Gastrocnemius medialis (tissue), 4 donors: ENCODE data around the gene GDI1. TPM values are rescaled to one million over a fixed set of nuclear protein-coding genes. Genes with fewer than 3 reads are reported as not detected.

ENCODE experiments used
- ATAC-seq, 2 donors: fragments of 150-250 bp; one replicate each; pipeline ENCODE4 v1.9.1; 2016
- DNase-seq, 2 donors: peaks; one replicate each; pipeline ENCODE4 v3.0.0-alpha.2; 2019
- H3K27ac ChIP-seq, 4 donors: fragments of 200-600 bp; sonication (generic); 1 replicate in 1 of 4; 2 replicates in 3 of 4; pipeline ENCODE4 v1.5.1; 2016 to 2018; ENCODE audit warnings: mild to moderate bottlenecking in 2 of 4, moderate library complexity in 1 of 4
- H3K27me3 ChIP-seq, 3 donors: fragments of 200-600 bp; sonication (generic) in 2 of 3; 1 replicate in 1 of 3; 2 replicates in 2 of 3; pipeline versions ENCODE4 v1.5.1 to v1.6.0; 2016 to 2019; ENCODE audit warnings: mild to moderate bottlenecking in 1 of 3, moderate library complexity in 1 of 3
- H3K36me3 ChIP-seq, 2 donors: fragments of 200-600 bp; sonication (generic) in 1 of 2; one replicate each; pipeline ENCODE4 v1.5.1; 2017 to 2018
- H3K4me1 ChIP-seq, 2 donors: fragments of 200-600 bp; sonication (generic) in 1 of 2; one replicate each; pipeline ENCODE4 v1.5.1; 2016 to 2017; ENCODE audit warnings: mild to moderate bottlenecking in 2 of 2
- H3K4me3 ChIP-seq, 4 donors: fragments of 200-600 bp; sonication (generic) in 3 of 4; 1 replicate in 1 of 4; 2 replicates in 3 of 4; pipeline ENCODE4 v1.5.1; 2016 to 2019; ENCODE audit warnings: mild to moderate bottlenecking in 2 of 4
- H3K9me3 ChIP-seq, 3 donors: fragments of 200-600 bp; sonication (generic) in 2 of 3; 1 replicate in 1 of 3; 2 replicates in 2 of 3; pipeline ENCODE4 v1.5.1; 2016 to 2019
- POLR2A ChIP-seq, 2 donors: fragments of 450-650 bp; IDR thresholded peaks; one replicate each; pipeline ENCODE4 v1.6.1; 2017; ENCODE audit warnings: antibody characterized with exemption in 2 of 2, mild to moderate bottlenecking in 2 of 2, moderate library complexity in 2 of 2
- in situ Hi-C, 4 donors: fragments of 200-750 bp; cut with MboI; loops; one replicate each; pipeline versions ENCODE4 v1.15.0 to v1.8.0; 2017; ENCODE audit warnings: low sequenced_read_pairs in 4 of 4
- intact Hi-C: fragments of 100-400 bp; cut with DNase I; formaldehyde crosslinking; loops from one replicate; pipeline ENCODE4 v1.15.1; 2023; ENCODE audit warnings: low total_unique reads
- total RNA-seq, 4 donors: library from RNA; depleted of rRNA; stranded (reverse); fragments of >200 nt; gene quantifications; one replicate each; pipeline versions ENCODE4 v1.1.0 to v1.2.3, GENCODE V29; 2016
- TF ChIP-seq, protein P1 (sequence below), 5 experiments: fragments of 450-650 bp in 3 of 5; fragments of 200-600 bp in 2 of 5; sonication (generic) in 2 of 5; IDR thresholded peaks in 4 of 5; conservative IDR thresholded peaks in 1 of 5; 1 replicate in 4 of 5; 2 replicates in 1 of 5; pipeline ENCODE4 v1.5.1; 2016 to 2019; ENCODE audit warnings: antibody characterized with exemption in 5 of 5, mild to moderate bottlenecking in 3 of 5, moderate library complexity in 3 of 5

Gene GDI1
- total RNA-seq, 4 donors from 2014 or later: 19.8 to 54.5 (median 39.0) TPM

DNA sequence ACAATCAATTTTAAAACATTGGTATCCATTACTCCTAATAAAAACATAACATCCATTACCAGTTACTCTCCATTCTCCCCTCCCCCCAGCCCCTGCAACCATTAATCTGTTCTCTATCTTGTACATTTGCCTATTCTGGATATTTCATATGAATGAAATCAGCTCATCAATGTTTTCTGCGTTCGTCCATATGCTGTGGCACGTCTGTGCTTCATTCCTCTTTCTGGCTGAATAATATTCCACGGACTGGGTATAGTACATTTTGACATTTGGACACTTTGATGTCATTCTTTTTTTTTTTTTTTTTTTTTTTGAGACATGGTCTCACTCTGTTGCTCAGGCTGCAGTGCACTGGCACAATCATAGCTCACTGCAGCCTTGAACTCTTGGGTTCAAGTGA lies 33.1 kb upstream of the GDI1 start:
- TF ChIP-seq, protein P1, sequence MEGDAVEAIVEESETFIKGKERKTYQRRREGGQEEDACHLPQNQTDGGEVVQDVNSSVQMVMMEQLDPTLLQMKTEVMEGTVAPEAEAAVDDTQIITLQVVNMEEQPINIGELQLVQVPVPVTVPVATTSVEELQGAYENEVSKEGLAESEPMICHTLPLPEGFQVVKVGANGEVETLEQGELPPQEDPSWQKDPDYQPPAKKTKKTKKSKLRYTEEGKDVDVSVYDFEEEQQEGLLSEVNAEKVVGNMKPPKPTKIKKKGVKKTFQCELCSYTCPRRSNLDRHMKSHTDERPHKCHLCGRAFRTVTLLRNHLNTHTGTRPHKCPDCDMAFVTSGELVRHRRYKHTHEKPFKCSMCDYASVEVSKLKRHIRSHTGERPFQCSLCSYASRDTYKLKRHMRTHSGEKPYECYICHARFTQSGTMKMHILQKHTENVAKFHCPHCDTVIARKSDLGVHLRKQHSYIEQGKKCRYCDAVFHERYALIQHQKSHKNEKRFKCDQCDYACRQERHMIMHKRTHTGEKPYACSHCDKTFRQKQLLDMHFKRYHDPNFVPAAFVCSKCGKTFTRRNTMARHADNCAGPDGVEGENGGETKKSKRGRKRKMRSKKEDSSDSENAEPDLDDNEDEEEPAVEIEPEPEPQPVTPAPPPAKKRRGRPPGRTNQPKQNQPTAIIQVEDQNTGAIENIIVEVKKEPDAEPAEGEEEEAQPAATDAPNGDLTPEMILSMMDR (IDR thresholded peaks at IDR 0.05 in 4 of 5, conservative IDR thresholded peaks at IDR 0.05 in 1 of 5): no peak
- no peak for TF ChIP-seq POLR2A (IDR thresholded peaks at IDR 0.05)
- Histone ChIP-seq H3K9me3 (no peaks in the 10 kb centered on the region), H3K27ac (no peak overlapping the region), H3K4me1 (peaks cover 16 to 26% of the 10 kb centered on the region in 2 donors), H3K4me3 (no peak overlapping the region), H3K27me3 (no peaks in the 10 kb centered on the region), H3K36me3 (peaks cover 0 to 14% of the 10 kb centered on the region in 2 donors)
- DNase-seq (no peak), ATAC-seq (no peak)
- in situ Hi-C loops: loop anchor here in 2 of 4 donors (25.0 kb wide), 1 partner anchor 133 kb away; the partner anchor contains the start of genes G6PD (in 2 of the 2) and IKBKG (in 2 of the 2)
- intact Hi-C loops: no loop called here

DNA sequence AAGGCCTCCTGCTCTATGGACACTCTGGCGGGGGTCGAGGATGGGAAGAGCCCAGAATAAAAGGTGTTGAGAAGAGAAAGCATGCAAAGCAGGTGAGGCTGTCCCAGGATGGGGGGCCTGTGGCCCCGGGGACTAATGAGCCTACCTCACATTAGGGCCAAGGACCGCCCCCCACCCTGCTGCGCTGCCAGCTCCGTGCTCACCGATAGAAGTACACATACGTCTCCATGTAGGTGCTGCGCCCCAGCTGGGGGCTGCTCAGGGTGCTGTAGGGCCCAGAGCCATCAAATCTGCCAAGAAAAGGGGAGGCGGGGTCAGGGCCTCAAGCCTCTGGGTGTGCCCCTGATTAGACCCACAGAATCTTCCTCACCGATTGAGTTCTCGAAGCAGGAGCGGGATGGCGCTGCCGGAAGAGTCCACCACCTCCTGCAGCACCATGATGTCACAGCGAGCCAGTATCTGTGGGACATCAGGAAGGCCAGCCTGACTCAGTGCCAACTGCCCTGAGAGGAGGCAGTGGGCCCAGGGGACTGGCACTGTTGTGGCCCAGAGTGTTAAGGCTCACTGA lies 32.2 kb upstream of the GDI1 start:
- in situ Hi-C loops: loop anchor here in 2 of 4 donors (25.0 kb wide), 1 partner anchor 133 kb away; the partner anchor contains the start of genes G6PD (in 2 of the 2) and IKBKG (in 2 of the 2)

DNA sequence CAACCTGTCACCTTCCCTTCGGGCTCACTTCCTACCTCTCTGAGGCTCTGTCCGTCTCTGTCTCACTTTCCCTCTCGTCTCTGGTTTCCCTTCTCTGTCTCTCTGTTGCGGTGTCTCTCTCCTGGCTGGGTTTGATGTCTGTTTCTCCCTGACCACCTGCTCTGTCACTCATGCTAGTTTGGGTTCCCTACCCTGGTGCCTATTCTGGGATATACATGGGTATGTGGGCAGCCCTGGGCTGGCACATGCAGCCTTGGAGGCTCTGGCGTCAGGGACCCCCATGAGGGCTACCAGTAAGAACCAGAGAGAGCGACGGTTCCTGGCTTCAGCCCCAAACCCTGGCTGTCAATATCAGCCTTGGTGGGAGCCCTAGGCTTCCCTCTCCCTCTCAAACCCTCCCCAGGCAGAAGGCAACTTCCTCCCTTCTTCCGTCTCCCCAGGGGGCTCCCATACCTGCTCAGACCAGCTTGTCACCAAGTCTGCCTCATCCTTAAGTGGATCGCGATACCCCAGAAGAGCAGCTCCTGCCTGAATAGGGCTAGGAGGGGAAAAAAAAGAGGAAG lies 28.2 kb upstream of the GDI1 start:
- DNase-seq: peak; percentile 44 to 70
- Histone ChIP-seq H3K9me3 (no peaks in the 10 kb centered on the region), H3K4me1 (peaks cover 12 to 32% of the 10 kb centered on the region in 2 donors), H3K4me3 (peak overlapping the region; percentile 43 to 57 (median 52)), H3K36me3 (no peaks in the 10 kb centered on the region), H3K27me3 (no peaks in the 10 kb centered on the region), H3K27ac (peak overlapping the region; percentile 91 to 98 (median 98))
- intact Hi-C loops: loop anchor here (1.0 kb wide), 1 partner anchor 10 kb away; the partner anchor contains the start of gene RPL10
- TF ChIP-seq POLR2A (IDR thresholded peaks at IDR 0.05): peak in 1 of 2 donors; percentile 56
- TF ChIP-seq, protein P1 (IDR thresholded peaks at IDR 0.05 in 4 of 5, conservative IDR thresholded peaks at IDR 0.05 in 1 of 5): no peak
- in situ Hi-C loops: loop anchor here in 2 of 4 donors (25.0 kb wide), 1 partner anchor 129 kb away; the partner anchor contains the start of genes G6PD (in 2 of the 2) and IKBKG (in 2 of the 2)
- ATAC-seq: peak; percentile 66 to 78

More for the DNA sequence above, 32.2 kb upstream of the GDI1 start:
- peaks cover 13 to 20% of the 10 kb centered on the region in 2 donors for H3K4me1 ChIP-seq
- intact Hi-C loops: no loop called here
- DNase-seq (no peak), ATAC-seq (no peak)
- TF ChIP-seq, protein P1 (IDR thresholded peaks at IDR 0.05 in 4 of 5, conservative IDR thresholded peaks at IDR 0.05 in 1 of 5): no peak
- no peak for TF ChIP-seq POLR2A (IDR thresholded peaks at IDR 0.05)
- H3K36me3 ChIP-seq: peaks cover 0 to 5% of the 10 kb centered on the region in 2 donors
- H3K27ac ChIP-seq: no peak overlapping the region
- no peaks in the 10 kb centered on the region for H3K9me3 ChIP-seq
- H3K4me3 ChIP-seq: no peak overlapping the region
- no peaks in the 10 kb centered on the region for H3K27me3 ChIP-seq

DNA sequence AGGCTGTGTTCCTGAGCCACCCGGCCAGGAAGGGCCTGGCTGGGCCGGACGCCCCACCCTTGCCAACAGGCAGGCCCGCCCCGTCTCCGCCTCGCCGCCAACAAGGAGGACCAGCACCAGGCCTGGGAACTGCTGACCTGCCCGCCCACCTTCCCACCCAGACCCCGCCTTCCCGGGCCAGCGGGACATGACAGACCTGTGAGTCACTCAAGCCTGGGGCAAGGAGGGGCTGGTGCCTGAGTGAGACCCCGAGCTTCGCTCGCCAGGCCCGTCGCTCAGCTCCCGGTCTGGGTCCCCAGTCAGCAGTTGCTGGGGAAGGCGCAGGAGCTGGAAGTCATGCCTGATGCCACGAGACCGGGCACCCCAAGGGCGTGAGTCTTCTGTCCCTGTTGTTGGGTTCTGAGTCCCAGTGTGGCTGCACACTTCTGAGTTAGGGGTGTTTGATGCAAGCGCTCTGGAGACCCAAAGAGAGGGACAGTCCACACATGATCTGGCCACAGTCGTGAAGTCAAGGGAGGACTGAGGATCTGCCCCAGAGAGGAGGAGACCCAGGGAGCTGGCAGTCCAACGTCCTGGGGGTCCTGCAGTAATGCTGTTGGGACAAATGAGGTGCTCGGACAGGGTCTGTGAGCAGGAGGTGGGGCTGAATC lies 27.6 kb upstream of the GDI1 start, which contains the start of gene DNASE1L1:
TSS of gene DNASE1L1 (minus strand) at position 33 of the 650 bp plus-strand sequence. CDS start 3,686 bp downstream, outside the sequence.
- H3K27ac ChIP-seq: peak within 1 kb of the TSS; percentile 91 to 98 (median 98)
- peaks cover 12 to 32% of the 10 kb centered on the region in 2 donors for H3K4me1 ChIP-seq
- no peaks in the 10 kb centered on the region for H3K9me3 ChIP-seq
- DNase-seq (peak; percentile 79 to 93), ATAC-seq (peak; percentile 60 to 61)
- TF ChIP-seq, protein P1 (IDR thresholded peaks at IDR 0.05 in 4 of 5, conservative IDR thresholded peaks at IDR 0.05 in 1 of 5): no peak
- peak; percentile 21 to 63 for TF ChIP-seq POLR2A (IDR thresholded peaks at IDR 0.05)
- in situ Hi-C loops (loop anchor here in 2 of 4 donors (25.0 kb wide), 1 partner anchor 128 kb away; the partner anchor contains the start of genes G6PD (in 2 of the 2) and IKBKG (in 2 of the 2)), intact Hi-C loops (no loop called here)
- no peaks in the 10 kb centered on the region for H3K27me3 ChIP-seq
- H3K4me3 ChIP-seq: peak within 1 kb of the TSS; percentile 43 to 57 (median 54)
- H3K36me3 ChIP-seq: no peaks in the 10 kb centered on the region
